H1 (cell line): ENCODE data around the gene SNU13. TPM values are rescaled to one million over a fixed set of nuclear protein-coding genes. Genes with fewer than 3 reads are reported as not detected.

ENCODE experiments used
- CTCF ChIA-PET: fragments of 300-600 bp; sonication (Branson Sonifier 250); formaldehyde crosslinking; loops from one replicate; lab custom pipeline; 2021; ENCODE audit not compliant: partially characterized antibody; lab: Charles Lee
- POLR2A ChIA-PET: fragments of 300-600 bp; sonication (Branson Sonifier 250); formaldehyde crosslinking; loops from one replicate; lab custom pipeline; 2021; ENCODE audit warnings: inconsistent platforms; ENCODE audit not compliant: partially characterized antibody; lab: Charles Lee
- DNase-seq, 2 experiments: peaks; one replicate each; pipeline versions ENCODE4 v3.0.0 to v3.0.0-alpha.2; 2010 to 2022; ENCODE audit warnings: low spot score in 2 of 2, low read depth in 1 of 2, mixed read lengths in 1 of 2
- FAIRE-seq: peaks from 2 replicates; lab custom pipeline; 2011; peaks lifted over from hg19 to GRCh38; lab: Jason Lieb, UNC
- H2AFZ ChIP-seq: 2 replicates; pipeline ENCODE4 v1.8.1; 2012; ENCODE audit warnings: low read length, inconsistent platforms
- H2AK5ac ChIP-seq: 2 replicates; pipeline ENCODE4 v1.6.1; 2013; ENCODE audit warnings: low read depth, low read length
- H2BK120ac ChIP-seq: replicated peaks from 2 replicates; pipeline ENCODE3; 2013; ENCODE audit warnings: low read depth, low read length, inconsistent platforms
- H2BK12ac ChIP-seq: 2 replicates; pipeline ENCODE4 v1.6.1; 2013; ENCODE audit warnings: low read depth, low read length
- H2BK15ac ChIP-seq: 2 replicates; pipeline ENCODE4 v1.6.1; 2013; ENCODE audit warnings: low read length
- H2BK20ac ChIP-seq: 2 replicates; pipeline ENCODE4 v1.6.1; 2013; ENCODE audit warnings: low read length
- H2BK5ac ChIP-seq: 2 replicates; pipeline ENCODE4 v1.6.1; 2013; ENCODE audit warnings: low read depth, low read length
- H3K14ac ChIP-seq: 2 replicates; pipeline ENCODE4 v1.6.1; 2013; ENCODE audit warnings: inconsistent platforms; ENCODE audit not compliant: insufficient read length
- H3K18ac ChIP-seq: 2 replicates; pipeline ENCODE4 v1.6.1; 2013; ENCODE audit warnings: low read length; ENCODE audit errors: extremely low read depth
- H3K23ac ChIP-seq: 2 replicates; pipeline ENCODE4 v1.6.1; 2013; ENCODE audit warnings: inconsistent platforms; ENCODE audit not compliant: insufficient read length
- H3K23me2 ChIP-seq: 2 replicates; pipeline ENCODE4 v1.6.1; 2013; ENCODE audit warnings: low read depth, low read length
- H3K27ac ChIP-seq: 2 replicates; pipeline ENCODE4 v1.6.1; 2011; ENCODE audit warnings: low read depth, low read length, inconsistent platforms
- H3K27me3 ChIP-seq, 4 experiments: replicated peaks in 1 of 4; 1 replicate in 1 of 4; 2 replicates in 3 of 4; pipeline versions ENCODE4 v1.6.1 to v1.8.1; 2011 to 2013; ENCODE audit warnings: low read length in 3 of 4, mild to moderate bottlenecking in 3 of 4, inconsistent platforms in 2 of 4, mixed read lengths in 2 of 4, moderate library complexity in 1 of 4; ENCODE audit not compliant: control insufficient read depth in 3 of 4, insufficient read depth in 3 of 4; ENCODE audit errors: extremely low read depth in 1 of 4
- H3K36me3 ChIP-seq, 4 experiments: 2 replicates each; pipeline versions ENCODE4 v1.6.1 to v1.8.1; 2011 to 2013; ENCODE audit warnings: mild to moderate bottlenecking in 4 of 4, low read length in 3 of 4, moderate library complexity in 2 of 4, control low read depth in 1 of 4, inconsistent platforms in 1 of 4; ENCODE audit not compliant: insufficient read depth in 4 of 4, control insufficient read depth in 2 of 4
- H3K4ac ChIP-seq: replicated peaks from 2 replicates; pipeline ENCODE3; 2013; ENCODE audit warnings: low read length, low read depth, mixed read lengths, inconsistent platforms; ENCODE audit not compliant: insufficient read length
- H3K4me1 ChIP-seq, 4 experiments: replicated peaks in 1 of 4; 1 replicate in 1 of 4; 2 replicates in 3 of 4; pipeline versions ENCODE4 v1.6.1 to v1.8.1; 2011 to 2013; ENCODE audit warnings: low read length in 3 of 4, inconsistent platforms in 2 of 4, mixed read lengths in 1 of 4; ENCODE audit not compliant: insufficient read depth in 4 of 4, control insufficient read depth in 3 of 4
- H3K4me2 ChIP-seq, 2 experiments: 2 replicates each; pipeline versions ENCODE4 v1.6.1 to v1.8.1; 2011 to 2013; ENCODE audit warnings: low read depth in 2 of 2, low read length in 2 of 2, control low read depth in 1 of 2, inconsistent platforms in 1 of 2, mild to moderate bottlenecking in 1 of 2; ENCODE audit not compliant: insufficient read depth in 1 of 2
- H3K4me3 ChIP-seq, 4 experiments: fragments of 200-600, 300-600 bp in 1 of 4; sonication (generic), shearing (Covaris generic), sonication (Bioruptor Twin) in 1 of 4; 2 replicates each; pipeline versions ENCODE4 v1.5.1 to v1.8.1; 2011 to 2016; ENCODE audit warnings: low read length in 4 of 4, low read depth in 3 of 4, control low read depth in 2 of 4, inconsistent platforms in 2 of 4, mild to moderate bottlenecking in 2 of 4, mixed read lengths in 1 of 4, moderate library complexity in 1 of 4; ENCODE audit not compliant: insufficient read depth in 2 of 4; ENCODE audit errors: extremely low read depth in 1 of 4
- H3K56ac ChIP-seq: replicated peaks from 2 replicates; pipeline ENCODE3; 2013; ENCODE audit warnings: low read depth, mild to moderate bottlenecking, mixed read lengths, low read length, inconsistent platforms; ENCODE audit not compliant: insufficient read length
- H3K79me1 ChIP-seq: 2 replicates; pipeline ENCODE4 v1.6.1; 2013; ENCODE audit warnings: low read depth, low read length, control low read depth
- H3K79me2 ChIP-seq, 2 experiments: 2 replicates each; pipeline versions ENCODE4 v1.6.1 to v1.8.1; 2012 to 2013; ENCODE audit warnings: low read length in 2 of 2, mild to moderate bottlenecking in 2 of 2, inconsistent platforms in 1 of 2; ENCODE audit not compliant: insufficient read depth in 2 of 2, control insufficient read depth in 1 of 2
- H3K9ac ChIP-seq, 4 experiments: replicated peaks in 1 of 4; 1 replicate in 1 of 4; 2 replicates in 3 of 4; pipeline versions ENCODE4 v1.6.1 to v1.8.1; 2011 to 2013; ENCODE audit warnings: low read depth in 3 of 4, low read length in 3 of 4, control low read depth in 2 of 4, mild to moderate bottlenecking in 2 of 4, moderate library complexity in 2 of 4, inconsistent platforms in 1 of 4; ENCODE audit errors: extremely low read depth in 1 of 4
- H3K9me3 ChIP-seq, 2 experiments: 2 replicates each; pipeline versions ENCODE4 v1.6.1 to v1.8.1; 2012 to 2013; ENCODE audit warnings: mild to moderate bottlenecking in 2 of 2, moderate library complexity in 2 of 2, control low read depth in 1 of 2, inconsistent platforms in 1 of 2, low read depth in 1 of 2, low read length in 1 of 2, mixed read lengths in 1 of 2; ENCODE audit not compliant: insufficient read depth in 2 of 2
- H4K20me1 ChIP-seq, 2 experiments: replicated peaks in 1 of 2; 2 replicates each; pipeline versions ENCODE3 to v1.8.1; 2011 to 2013; ENCODE audit warnings: inconsistent platforms in 2 of 2, low read length in 2 of 2, mild to moderate bottlenecking in 1 of 2; ENCODE audit not compliant: insufficient read depth in 2 of 2, control insufficient read depth in 1 of 2
- H4K5ac ChIP-seq: 2 replicates; pipeline ENCODE4 v1.6.1; 2013; ENCODE audit warnings: low read length, low read depth, mixed read lengths, inconsistent platforms; ENCODE audit not compliant: insufficient read length
- H4K8ac ChIP-seq: 2 replicates; pipeline ENCODE4 v1.8.0; 2013; ENCODE audit warnings: mild to moderate bottlenecking, moderate library complexity, low read length, inconsistent platforms; ENCODE audit not compliant: insufficient read depth; ENCODE audit errors: extremely low read depth
- H4K91ac ChIP-seq: replicated peaks from 2 replicates; pipeline ENCODE3; 2013; ENCODE audit warnings: low read length, mixed read lengths, inconsistent platforms; ENCODE audit not compliant: insufficient read length
- RAD21 ChIP-seq, 2 experiments: IDR thresholded peaks in 1 of 2; conservative IDR thresholded peaks in 1 of 2; 2 replicates each; pipeline ENCODE4 v1.6.1; 2011; ENCODE audit warnings: low read depth in 2 of 2, low read length in 2 of 2, improper control_type of control experiment in 1 of 2, inconsistent platforms in 1 of 2, mild to moderate bottlenecking in 1 of 2, moderate library complexity in 1 of 2
- WGBS, 2 experiments: shearing (Covaris generic) in 1 of 2; methylation state at CpG; one replicate each; pipeline versions ENCODE4 v1.1.6 to v1.1.7; 2013 to 2015; ENCODE audit warnings: low lambda C conversion rate in 2 of 2, mixed read lengths in 2 of 2, inconsistent platforms in 1 of 2, low coverage in 1 of 2, missing lambda C conversion rate in 1 of 2; ENCODE audit not compliant: insufficient replicate concordance in 2 of 2, insufficient coverage in 1 of 2, insufficient read length in 1 of 2; ENCODE audit errors: extremely low coverage in 1 of 2, missing lambda C conversion rate in 1 of 2; 5-methylcytosine and 5-hydroxymethylcytosine counted together
- polyA plus RNA-seq, 7 experiments: library from polyadenylated mRNA; depleted of rRNA in 3 of 7; stranded (reverse) in 5 of 7; unstranded in 2 of 7; fragments of >200 nt in 5 of 7; fragments of 200-250 nt in 2 of 7; gene quantifications; 1 replicate in 5 of 7; 2 replicates in 1 of 7; 4 replicates in 1 of 7; pipeline versions ENCODE4 v1.2.1 to v1.2.3, GENCODE V29; 2011 to 2013; ENCODE audit warnings: missing spikeins in 2 of 7, mixed read lengths in 2 of 7
- total RNA-seq: library from RNA; stranded (reverse); fragmentation: NEBNext Ultra II Directional; extraction: Animal tissue kit (Norgen Biotek cat#: 25700); gene quantifications from 2 replicates; pipeline ENCODE4 v1.2.1, GENCODE V29; 2021

Gene SNU13
- total and polyA plus RNA-seq, 2 of the 8 experiments (the other 6 are each of a cell fraction or from before 2014, with no cell fraction given) = 241 to 281 TPM

GRCh38 chr22:41661088-41661487, 27.6 kb downstream of the SNU13 start:
- H3K9ac ChIP-seq = no peak overlapping the region
- no peak overlapping the region for H2BK12ac ChIP-seq
- no peak overlapping the region for H3K27ac ChIP-seq
- no peak overlapping the region for H4K5ac ChIP-seq
- no peak overlapping the region for H2AK5ac ChIP-seq
- no peak overlapping the region for H2AFZ ChIP-seq
- H4K91ac ChIP-seq = no peak overlapping the region
- no peak overlapping the region for H3K56ac ChIP-seq
- no peak overlapping the region for H2BK15ac ChIP-seq
- H3K36me3 ChIP-seq = peaks cover 41 to 89% (median 61%) of the 10 kb centered on the region in 4 experiments
- 89% methylated on average over 3 of the region's 3 CpGs; no CpG with 5 or more reads in 1 of the 2 experiments for WGBS, 2 experiments
- H3K18ac ChIP-seq = no peak overlapping the region
- no peaks in the 10 kb centered on the region for H3K79me2 ChIP-seq
- POLR2A ChIA-PET = interaction anchor here (0.6 to 16.5 kb wide), 4 partner anchors 9 to 395 kb away, joined by 3 to 129 read pairs (median 4); no protein-coding TSS in a partner anchor
- no peak overlapping the region for H3K4me3 ChIP-seq
- no peak overlapping the region for H3K4me2 ChIP-seq
- H3K79me1 ChIP-seq = no peaks in the 10 kb centered on the region; the same call in 1 of the 2 replicates
- no peaks in the 10 kb centered on the region for H3K9me3 ChIP-seq
- FAIRE-seq = no peak
- H2BK5ac ChIP-seq = no peak overlapping the region
- H3K4ac ChIP-seq = no peak overlapping the region
- H2BK20ac ChIP-seq = no peak overlapping the region
- H3K4me1 ChIP-seq = no peaks in the 10 kb centered on the region
- DNase-seq = no peak
- H4K8ac ChIP-seq = no peak overlapping the region
- H3K14ac ChIP-seq = no peak overlapping the region
- peaks cover 2 to 3% of the 10 kb centered on the region in 2 experiments for H4K20me1 ChIP-seq
- H3K23me2 ChIP-seq = no peaks in the 10 kb centered on the region
- CTCF ChIA-PET = interaction anchor here (1.2 kb wide), 1 partner anchor 36 kb away, joined by 3 read pairs; no protein-coding TSS in a partner anchor
- H3K27me3 ChIP-seq = no peaks in the 10 kb centered on the region
- no peak overlapping the region for H2BK120ac ChIP-seq
- no peak overlapping the region for H3K23ac ChIP-seq
- no peak for TF ChIP-seq RAD21 (IDR thresholded peaks at IDR 0.05 in 1 of 2, conservative IDR thresholded peaks at IDR 0.05 in 1 of 2; ENCODE audit: low read depth in 2 of 2, low read length in 2 of 2)
